GM12864 (cell line): ENCODE results near the gene ARMC9.

ENCODE experiments used
- DNase-seq: peaks from one replicate; pipeline ENCODE4 v3.0.0-alpha.2; 2011; ENCODE audit warnings: low read depth
- H3K4me3 ChIP-seq: 2 replicates; pipeline ENCODE4 v1.5.1; 2011; ENCODE audit warnings: mild to moderate bottlenecking, low read depth, low read length, control low read depth
- CTCF ChIP-seq: IDR thresholded peaks from 2 replicates; pipeline ENCODE4 v1.5.1; 2011; ENCODE audit warnings: low read depth, mild to moderate bottlenecking, moderate library complexity, low read length, control low read depth, inconsistent platforms; ENCODE audit errors: missing control alignments

ARMC9 gene

GRCh38 chr2:231218366-231218765 lies 19.9 kb downstream of the ARMC9 start:
- no peak for TF ChIP-seq CTCF
- no peak overlapping the region for H3K4me3 ChIP-seq
- DNase-seq = no peak

- no peak overlapping the region for H3K4me3 ChIP-seq
- no peak for DNase-seq
- no peak for TF ChIP-seq CTCF
Measured at GRCh38 chr2:231219289-231219688, 20.9 kb downstream of the ARMC9 start.

GRCh38 chr2:231221761-231222160 lies 23.3 kb downstream of the ARMC9 start:
- no peak for DNase-seq
- H3K4me3 ChIP-seq = no peak overlapping the region
- TF ChIP-seq CTCF = no peak

- DNase-seq = peak; percentile 31
- TF ChIP-seq CTCF = no peak
- H3K4me3 ChIP-seq = no peak overlapping the region
Measured at GRCh38 chr2:231222318-231223000, 24.0 kb downstream of the ARMC9 start.

- DNase-seq = no peak
- TF ChIP-seq CTCF = no peak
- no peak overlapping the region for H3K4me3 ChIP-seq
Measured at GRCh38 chr2:231223001-231223375, 24.6 kb downstream of the ARMC9 start.

- no peak for TF ChIP-seq CTCF
- no peak overlapping the region for H3K4me3 ChIP-seq
- DNase-seq = no peak
Measured at GRCh38 chr2:231223458-231223976, 25.1 kb downstream of the ARMC9 start.

GRCh38 chr2:231227310-231228162 lies 29.1 kb downstream of the ARMC9 start:
- peak; percentile 81 for TF ChIP-seq CTCF
- H3K4me3 ChIP-seq = no peak overlapping the region
- DNase-seq = peak; percentile 68
